Activated CD4-positive, alpha-beta memory T cell treated with anti-CD3 and anti-CD28 coated beads, Interleukin-2, amount 10 ng/mL, durations not matched to agents 7 days and 5 days (primary cell): ENCODE data around the gene GEMIN4. TPM values are rescaled to one million over a fixed set of nuclear protein-coding genes. Genes with fewer than 3 reads are reported as not detected.
"Not testable (repeated sequence)": the region's sequence is repeated elsewhere in the genome, so short reads cannot be mapped to it uniquely, and the experiment has no call there.

Source experiments
- CTCF ChIA-PET: fragments of 350-600 bp; sonication (Branson Sonifier 250); formaldehyde crosslinking; loops from one replicate; lab custom pipeline; 2021; ENCODE audit warnings: antibody characterized with exemption, inconsistent platforms; lab: Charles Lee
- POLR2A ChIA-PET: fragments of 350-600 bp; sonication (Branson Sonifier 250); formaldehyde crosslinking; loops from one replicate; lab custom pipeline; 2021; ENCODE audit warnings: antibody characterized with exemption; lab: Charles Lee
- DNase-seq: peaks from one replicate; pipeline ENCODE4 v3.0.0-alpha.2; 2020
- H3K27ac Mint-ChIP-seq: one replicate; pipeline ENCODE4 v1.8.0; 2021; ENCODE audit warnings: mild to moderate bottlenecking, mixed read lengths
- H3K27me3 Mint-ChIP-seq: one replicate; pipeline ENCODE4 v1.8.0; 2021; ENCODE audit warnings: mixed read lengths
- H3K36me3 Mint-ChIP-seq: one replicate; pipeline ENCODE4 v1.8.0; 2021; ENCODE audit warnings: low read depth, mixed read lengths
- H3K4me1 Mint-ChIP-seq: one replicate; pipeline ENCODE4 v1.8.0; 2021; ENCODE audit warnings: mixed read lengths
- H3K4me3 Mint-ChIP-seq: one replicate; pipeline ENCODE4 v1.8.0; 2021; ENCODE audit warnings: mild to moderate bottlenecking, mixed read lengths
- H3K9me3 Mint-ChIP-seq: one replicate; pipeline ENCODE4 v1.8.0; 2021; ENCODE audit warnings: mixed read lengths
- total RNA-seq, 2 experiments: library from RNA; stranded (reverse); gene quantifications; one replicate each; pipeline ENCODE4 v1.2.3, GENCODE V29; 2021

The GEMIN4 gene
- total RNA-seq, 2 experiments from 2014 or later = 23.1 to 25.6 TPM

DNA sequence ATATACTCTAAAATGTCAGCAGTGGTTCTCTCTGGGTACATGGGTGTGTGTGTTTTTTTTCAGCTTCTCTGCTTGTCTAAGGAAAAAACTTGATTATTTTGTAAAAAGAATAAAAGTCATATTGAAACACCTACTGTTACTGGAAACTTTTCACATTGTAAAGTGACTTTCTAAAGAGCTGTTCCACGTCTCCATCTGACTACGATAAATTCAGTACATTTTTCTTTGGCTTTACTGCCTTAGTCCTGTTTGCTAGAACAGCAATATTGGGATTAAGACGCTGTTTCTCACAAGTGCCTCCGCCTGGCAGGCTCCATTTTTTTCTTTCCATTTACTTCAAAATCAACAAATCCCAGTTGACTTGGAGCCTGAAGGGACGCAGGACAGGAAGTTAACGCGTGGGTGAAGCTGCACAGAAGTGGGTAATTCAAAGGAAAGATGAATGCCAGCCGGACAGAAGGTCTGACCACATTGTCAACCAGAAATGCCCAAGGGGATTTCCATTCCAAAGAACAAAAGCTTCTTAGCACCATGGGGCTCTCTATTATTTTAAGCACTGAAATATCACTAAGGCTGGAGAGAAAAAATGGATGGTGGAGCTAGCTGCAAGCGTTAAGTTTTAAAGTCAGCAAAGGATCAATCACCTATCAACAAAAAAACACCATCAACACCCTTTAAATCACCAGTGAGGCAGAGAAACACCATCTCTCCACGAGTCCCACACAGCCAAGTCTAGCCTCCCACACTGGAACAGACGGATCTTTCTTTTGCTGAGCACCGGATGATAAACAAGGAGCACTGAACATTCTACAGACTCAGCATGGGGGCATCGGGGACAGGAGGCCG, 21.6 kb upstream of the GEMIN4 start:
- ChIA-PET CTCF (interaction anchor here (1.5 kb wide), 1 partner anchor 17 kb away, joined by 6 read pairs; no protein-coding TSS in a partner anchor), POLR2A (interaction anchor here (0.5 to 1.5 kb wide), 2 partner anchors 8 to 11 kb away, joined by 4 to 10 read pairs; partner anchors contain the start of genes GLOD4 and MRM3)
- Mint-ChIP-seq H3K36me3 (peaks cover 80% of the 10 kb centered on the region), H3K4me3 (no peak overlapping the region), H3K27ac (no peak overlapping the region), H3K9me3 (no peaks in the 10 kb centered on the region), H3K4me1 (peaks cover 26% of the 10 kb centered on the region), H3K27me3 (no peaks in the 10 kb centered on the region)
- no peak for DNase-seq

DNA sequence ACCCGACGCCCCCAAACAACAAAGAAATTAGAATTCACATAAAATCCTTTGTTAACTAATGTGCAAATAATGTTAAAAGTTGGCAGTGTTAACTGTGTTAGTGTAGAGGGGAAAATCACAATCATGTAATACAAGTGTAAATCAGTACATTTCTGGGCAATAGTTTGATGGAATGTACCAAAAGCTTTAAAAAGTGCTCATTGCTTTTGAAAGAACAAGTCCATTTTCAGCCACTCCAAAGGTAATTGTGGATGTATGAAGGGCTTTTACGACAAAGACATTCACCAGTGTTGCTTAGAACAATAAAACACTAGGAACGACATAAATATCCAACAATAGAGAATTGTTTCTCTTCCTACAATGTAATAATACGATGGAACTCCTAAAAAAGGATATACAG, 21.0 kb upstream of the GEMIN4 start:
- Mint-ChIP-seq H3K27me3 (no peaks in the 10 kb centered on the region), H3K9me3 (no peaks in the 10 kb centered on the region), H3K4me3 (no peak overlapping the region), H3K27ac (no peak overlapping the region), H3K36me3 (peaks cover 77% of the 10 kb centered on the region), H3K4me1 (peaks cover 26% of the 10 kb centered on the region)
- no peak for DNase-seq
- ChIA-PET POLR2A (interaction anchor here (1.5 kb wide), 1 partner anchor 9 kb away, joined by 10 read pairs; the partner anchor contains the start of genes GLOD4 and MRM3), CTCF (no interaction called here)

DNA sequence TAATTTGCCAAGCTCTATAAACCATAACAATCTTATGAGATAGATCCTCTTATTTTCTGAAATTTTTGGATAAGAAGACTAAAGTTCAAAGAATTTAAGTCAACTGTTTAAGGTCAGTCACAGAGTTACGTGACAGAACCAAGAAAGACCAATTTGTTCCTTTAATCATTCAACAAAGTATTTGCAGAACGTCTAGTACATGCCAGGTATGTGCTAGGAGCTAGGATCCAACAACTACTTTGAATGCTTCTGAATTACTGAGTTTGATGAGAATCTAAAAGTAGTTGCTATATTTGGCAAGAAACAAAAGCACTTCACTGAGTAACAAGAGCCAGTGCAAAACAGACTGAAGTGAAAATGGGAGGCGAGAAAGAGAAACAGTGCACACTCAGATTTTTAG, 15.0 kb upstream of the GEMIN4 start:
- H3K27ac Mint-ChIP-seq = no peak overlapping the region
- H3K36me3 Mint-ChIP-seq = peaks cover 51% of the 10 kb centered on the region
- H3K27me3 Mint-ChIP-seq = no peaks in the 10 kb centered on the region
- no peak overlapping the region for H3K4me3 Mint-ChIP-seq
- DNase-seq = no peak
- ChIA-PET CTCF (no interaction called here), POLR2A (no interaction called here)
- no peaks in the 10 kb centered on the region for H3K4me1 Mint-ChIP-seq
- H3K9me3 Mint-ChIP-seq = no peaks in the 10 kb centered on the region

DNA sequence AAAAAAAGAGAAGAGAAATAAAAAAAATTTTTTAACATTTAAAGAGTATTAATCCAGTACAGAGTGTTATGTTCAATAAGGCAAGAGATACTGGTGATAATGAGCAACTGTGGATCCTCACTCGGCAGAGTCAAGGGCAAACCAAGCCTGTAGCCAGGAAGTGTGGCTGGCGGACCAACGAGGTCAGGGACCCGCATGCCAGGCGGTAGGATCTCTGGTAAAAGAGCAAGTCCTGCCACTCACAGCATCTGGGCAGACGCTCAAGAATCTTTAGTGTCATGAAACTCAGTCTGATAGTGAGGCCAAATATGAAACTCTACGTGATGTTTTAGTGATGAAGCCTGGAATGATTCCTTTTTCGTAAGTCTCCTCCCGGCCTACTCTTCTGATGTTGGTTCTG, 8.3 kb upstream of the GEMIN4 start:
- Mint-ChIP-seq H3K27ac (no peak overlapping the region), H3K27me3 (no peaks in the 10 kb centered on the region), H3K36me3 (peaks cover 46% of the 10 kb centered on the region), H3K4me3 (no peak overlapping the region), H3K9me3 (no peaks in the 10 kb centered on the region), H3K4me1 (no peaks in the 10 kb centered on the region)
- ChIA-PET CTCF (no interaction called here), POLR2A (no interaction called here)
- no peak for DNase-seq

DNA sequence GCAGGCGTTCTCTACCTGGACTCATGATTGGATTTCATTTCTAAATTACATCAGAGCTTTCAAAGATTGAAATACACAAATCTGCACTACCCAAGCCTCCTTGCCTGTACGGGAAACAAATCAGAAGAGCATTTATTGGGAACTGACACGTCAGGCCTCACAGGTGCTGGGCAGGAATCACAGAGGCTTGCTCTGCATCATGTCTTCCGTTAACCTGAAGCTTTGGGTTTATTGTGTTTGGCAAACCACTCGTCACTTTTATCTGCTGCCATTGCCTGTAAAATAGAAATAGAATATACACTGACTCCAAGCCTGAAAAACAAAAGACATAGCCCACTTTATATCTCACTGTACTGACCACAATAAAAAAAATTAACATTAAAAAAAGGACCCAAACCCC, 7.9 kb upstream of the GEMIN4 start:
- ChIA-PET POLR2A (no interaction called here), CTCF (no interaction called here)
- H3K27me3 Mint-ChIP-seq = no peaks in the 10 kb centered on the region
- H3K27ac Mint-ChIP-seq = no peak overlapping the region
- no peak for DNase-seq
- H3K4me1 Mint-ChIP-seq = no peaks in the 10 kb centered on the region
- no peaks in the 10 kb centered on the region for H3K9me3 Mint-ChIP-seq
- H3K4me3 Mint-ChIP-seq = no peak overlapping the region
- peaks cover 42% of the 10 kb centered on the region for H3K36me3 Mint-ChIP-seq

DNA sequence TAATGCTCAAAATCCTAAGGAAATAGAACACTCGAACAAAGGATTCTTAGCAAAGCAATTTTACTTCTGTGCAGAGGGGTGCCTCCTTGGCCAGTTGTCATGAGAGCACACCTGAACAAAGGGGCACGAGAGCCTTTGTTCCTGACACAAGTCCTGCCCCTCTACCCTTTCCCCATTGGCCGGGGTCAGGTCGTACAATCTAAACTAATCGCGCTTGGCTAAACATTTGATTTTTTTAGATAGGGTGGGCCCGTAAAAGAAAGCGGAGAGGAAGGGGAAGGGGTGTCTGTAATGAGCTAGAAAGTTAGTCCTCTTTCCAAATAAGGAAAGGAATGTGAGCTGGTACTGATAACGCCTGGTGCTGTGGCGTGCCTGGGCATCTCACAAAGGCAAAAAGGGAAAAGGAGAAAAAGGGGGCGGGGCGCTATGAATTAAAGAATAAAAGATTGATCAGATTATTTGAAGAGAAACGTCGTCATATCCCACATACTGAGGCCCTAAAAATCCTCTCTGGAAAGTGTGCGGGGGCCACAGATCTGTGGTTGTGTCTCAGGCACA, 4.0 kb upstream of the GEMIN4 start:
- peaks cover 16% of the 10 kb centered on the region for H3K4me1 Mint-ChIP-seq
- H3K36me3 Mint-ChIP-seq = peaks cover 27% of the 10 kb centered on the region
- H3K9me3 Mint-ChIP-seq, H3K27ac Mint-ChIP-seq, POLR2A ChIA-PET, DNase-seq, H3K4me3 Mint-ChIP-seq, H3K27me3 Mint-ChIP-seq: not testable (repeated sequence)
- CTCF ChIA-PET = interaction anchor here (0.9 to 1.0 kb wide), 2 partner anchors 12 to 18 kb away, joined by 3 to 6 read pairs; no protein-coding TSS in a partner anchor

DNA sequence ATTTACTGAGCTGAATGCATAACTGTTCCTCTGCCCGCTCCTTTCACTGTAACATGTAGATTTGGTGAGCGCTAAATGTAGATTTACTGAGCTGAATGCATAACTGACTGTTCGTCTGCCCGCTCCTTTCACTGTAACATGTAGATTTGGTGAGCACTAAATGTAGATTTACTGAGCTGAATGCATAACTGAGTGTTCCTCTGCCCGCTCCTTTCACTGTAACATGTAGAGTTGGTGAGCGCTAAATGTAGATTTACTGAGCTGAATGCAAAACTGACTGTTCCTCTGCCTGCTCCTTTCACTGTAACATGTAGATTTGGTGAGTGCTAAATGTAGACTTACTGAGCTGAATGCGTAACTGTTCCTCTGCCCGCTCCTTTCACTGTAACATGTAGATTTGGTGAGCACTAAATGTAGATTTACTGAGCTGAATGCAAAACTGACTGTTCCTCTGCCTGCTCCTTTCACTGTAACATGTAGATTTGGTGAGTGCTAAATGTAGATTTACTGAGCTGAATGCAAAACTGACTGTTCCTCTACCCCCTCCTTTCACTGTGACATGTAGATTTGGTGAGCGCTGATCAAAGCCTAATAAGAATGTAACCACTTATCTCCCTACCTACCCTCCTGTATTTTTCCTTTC, 3.4 kb upstream of the GEMIN4 start:
- peaks cover 22% of the 10 kb centered on the region for H3K4me1 Mint-ChIP-seq
- CTCF ChIA-PET = interaction anchor here (0.7 to 1.1 kb wide), 4 partner anchors 12 to 343 kb away, joined by 3 to 8 read pairs (median 3); partner anchors contain the start of genes GLOD4 and MRM3
- not testable (repeated sequence) for H3K9me3 Mint-ChIP-seq, DNase-seq, H3K4me3 Mint-ChIP-seq, H3K27ac Mint-ChIP-seq, H3K27me3 Mint-ChIP-seq
- peaks cover 29% of the 10 kb centered on the region for H3K36me3 Mint-ChIP-seq
- POLR2A ChIA-PET = interaction anchor here (6.4 kb wide), 1 partner anchor 26 kb away, joined by 59 read pairs; the partner anchor contains the start of genes GLOD4 and MRM3

DNA sequence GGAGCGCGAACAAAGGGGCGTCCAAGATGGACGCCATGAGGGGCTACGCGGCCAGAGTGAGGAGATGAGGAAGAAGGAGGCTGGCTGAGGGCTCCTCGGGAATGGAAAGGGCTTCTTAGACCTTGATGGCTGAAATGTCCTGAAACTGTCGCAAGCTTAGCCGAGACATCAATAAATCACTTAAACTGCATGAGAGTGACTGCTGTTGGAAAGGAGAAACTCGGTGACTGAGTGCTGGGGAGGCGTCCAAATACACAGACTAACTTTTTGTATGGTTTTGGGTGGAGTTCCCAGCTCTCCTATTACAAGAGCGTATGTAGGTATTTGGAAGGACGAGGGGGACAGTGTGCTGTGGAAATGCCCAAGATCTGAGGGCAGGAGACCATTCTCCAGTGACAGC, 1.4 kb upstream of the GEMIN4 start:
- POLR2A ChIA-PET = interaction anchor here (0.7 to 6.4 kb wide), 6 partner anchors 10 to 55 kb away, joined by 3 to 59 read pairs (median 4); partner anchors contain the start of genes GLOD4, MRM3 and VPS53
- Mint-ChIP-seq H3K36me3 (peaks cover 31% of the 10 kb centered on the region), H3K9me3 (peaks cover 6% of the 10 kb centered on the region), H3K4me3 (peak overlapping the region; percentile 56), H3K4me1 (peaks cover 32% of the 10 kb centered on the region), H3K27me3 (no peaks in the 10 kb centered on the region), H3K27ac (peak overlapping the region; percentile 55)
- no peak for DNase-seq
- CTCF ChIA-PET = interaction anchor here (0.7 to 3.9 kb wide), 8 partner anchors 8 to 341 kb away, joined by 3 to 15 read pairs (median 7); partner anchors contain the start of genes GLOD4, MRM3 and TIMM22

DNA sequence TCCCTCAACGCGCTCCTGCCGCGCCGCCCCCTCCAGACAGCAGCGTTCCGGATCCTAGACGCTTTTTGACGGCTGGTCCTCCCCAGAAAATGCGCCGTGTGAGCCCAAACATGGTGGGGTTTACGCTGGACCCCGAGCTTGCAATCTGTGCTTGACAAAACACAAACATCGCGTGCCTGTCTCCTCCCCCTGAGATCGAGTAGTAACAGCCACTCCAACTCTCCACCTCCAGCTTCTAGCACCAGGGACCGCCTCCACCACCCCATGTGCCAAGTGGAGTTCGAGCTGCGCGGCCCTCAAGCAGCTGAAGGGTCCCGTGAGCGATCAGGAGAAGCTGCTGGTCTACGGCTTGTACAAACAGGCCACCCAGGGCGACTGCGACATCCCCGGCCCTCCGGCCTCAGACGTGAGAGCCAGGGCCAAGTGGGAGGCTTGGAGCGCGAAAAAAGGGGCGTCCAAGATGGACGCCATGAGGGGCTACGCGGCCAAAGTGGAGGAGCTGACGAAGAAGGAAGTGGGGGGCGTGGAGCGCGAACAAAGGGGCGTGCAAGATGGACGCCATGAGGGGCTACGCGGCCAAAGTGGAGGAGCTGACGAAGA, 656 bp upstream of the GEMIN4 start:
- Mint-ChIP-seq H3K27me3 (no peaks in the 10 kb centered on the region), H3K4me1 (peaks cover 34% of the 10 kb centered on the region), H3K27ac (peak overlapping the region; percentile 79), H3K9me3 (peaks cover 6% of the 10 kb centered on the region), H3K4me3 (peak overlapping the region; percentile 86), H3K36me3 (peaks cover 38% of the 10 kb centered on the region)
- ChIA-PET POLR2A (interaction anchor here (0.7 to 6.4 kb wide), 10 partner anchors 9 to 227 kb away, joined by 3 to 59 read pairs (median 4); partner anchors contain the start of genes GLOD4, MRM3, NXN and VPS53), CTCF (interaction anchor here (0.6 to 3.9 kb wide), 17 partner anchors 9 to 1961 kb away, joined by 3 to 15 read pairs (median 5); partner anchors contain the start of genes GLOD4, MRM3 and TIMM22)
- peak; percentile 31 for DNase-seq

DNA sequence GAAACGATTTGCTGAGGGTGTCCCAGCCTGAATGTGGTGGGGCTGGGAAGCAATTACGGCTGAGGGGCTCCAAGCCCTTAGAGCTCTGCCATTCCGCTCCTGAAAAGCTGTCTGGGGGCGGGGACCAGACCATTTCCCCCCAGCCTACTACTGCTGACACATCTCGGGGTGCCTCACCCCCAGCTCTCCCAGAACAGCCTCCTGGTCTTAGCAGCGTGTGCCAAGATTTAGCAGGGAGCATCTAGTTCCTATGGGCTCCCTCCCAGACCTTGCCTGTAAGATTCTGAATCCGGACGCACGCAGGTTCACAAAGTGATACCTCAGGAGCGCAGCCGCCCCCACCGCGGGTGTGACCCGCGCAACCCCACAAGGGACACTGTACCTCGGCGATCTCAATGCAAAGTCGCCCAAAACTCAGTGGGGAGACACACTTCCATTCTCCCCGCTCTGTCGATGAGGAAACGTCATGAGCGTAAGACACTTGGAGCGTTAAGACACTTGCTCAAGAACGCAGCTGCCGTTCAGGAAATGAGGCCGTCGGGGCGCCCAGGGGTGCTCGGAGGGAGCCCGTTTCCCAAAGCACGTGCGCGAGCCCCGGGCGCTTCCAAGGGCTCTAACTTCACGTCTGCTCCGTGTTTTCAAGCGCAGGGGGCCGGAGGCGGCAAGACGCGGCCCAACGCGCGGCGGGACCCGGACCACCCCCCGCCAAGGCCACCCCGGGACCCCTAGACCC, 629 bp downstream of the GEMIN4 start:
- peaks cover 40% of the 10 kb centered on the region for H3K36me3 Mint-ChIP-seq
- peaks cover 34% of the 10 kb centered on the region for H3K4me1 Mint-ChIP-seq
- H3K27me3 Mint-ChIP-seq = no peaks in the 10 kb centered on the region
- peaks cover 6% of the 10 kb centered on the region for H3K9me3 Mint-ChIP-seq
- peak overlapping the region; percentile 89 for H3K27ac Mint-ChIP-seq
- POLR2A ChIA-PET = interaction anchor here (0.7 to 6.4 kb wide), 8 partner anchors 10 to 335 kb away, joined by 3 to 59 read pairs (median 4); partner anchors contain the start of genes GLOD4, MRM3, NXN and VPS53
- peak overlapping the region; percentile 86 for H3K4me3 Mint-ChIP-seq
- DNase-seq = peak; percentile 60
- CTCF ChIA-PET = interaction anchor here (0.6 to 3.9 kb wide), 9 partner anchors 10 to 598 kb away, joined by 3 to 15 read pairs (median 4); partner anchors contain the start of genes GLOD4, MRM3, TIMM22 and VPS53

DNA sequence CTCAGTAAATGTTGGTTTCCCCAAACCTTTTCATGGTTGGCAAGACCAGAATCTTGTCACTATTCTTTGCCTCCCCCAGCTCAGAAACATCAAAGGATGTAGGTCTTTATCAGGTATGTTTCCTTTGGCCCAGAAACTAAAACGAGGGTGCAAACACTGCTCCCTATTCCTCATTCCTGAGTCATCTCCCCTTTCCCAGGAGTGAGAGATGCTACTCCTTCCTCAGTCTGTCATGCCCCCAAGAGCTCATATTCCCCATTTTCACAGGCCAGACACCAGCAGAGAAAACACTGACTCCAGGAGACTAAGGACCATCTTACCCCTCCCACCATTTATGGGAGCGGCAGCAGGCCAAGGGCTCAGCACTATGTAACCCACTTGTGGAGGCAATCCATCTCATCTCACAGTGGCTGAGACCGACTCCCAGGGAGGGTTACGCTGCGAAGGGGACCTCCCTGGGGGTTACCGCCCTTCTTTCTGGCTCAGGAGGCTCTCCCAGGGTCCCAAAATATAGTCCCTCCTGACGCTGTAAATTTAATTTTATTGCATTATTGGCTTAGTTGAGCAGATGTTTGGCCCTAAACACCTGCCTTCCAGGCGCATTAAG, 1.5 kb downstream of the GEMIN4 start:
- Mint-ChIP-seq H3K4me1 (peaks cover 34% of the 10 kb centered on the region), H3K4me3 (peak overlapping the region; percentile 86), H3K36me3 (peaks cover 36% of the 10 kb centered on the region), H3K27ac (peak overlapping the region; percentile 89), H3K9me3 (peaks cover 6% of the 10 kb centered on the region), H3K27me3 (no peaks in the 10 kb centered on the region)
- ChIA-PET CTCF (interaction anchor here (0.6 to 3.9 kb wide), 11 partner anchors 11 to 516 kb away, joined by 3 to 15 read pairs (median 4); partner anchors contain the start of genes GLOD4, MRM3, TIMM22 and VPS53), POLR2A (interaction anchor here (0.8 to 6.4 kb wide), 7 partner anchors 9 to 334 kb away, joined by 3 to 59 read pairs (median 4); partner anchors contain the start of genes GLOD4, MRM3 and VPS53)
- DNase-seq = no peak
